22Rv1 (cell line): ENCODE measurements around the gene AGER.

Experiments
- ZFX ChIP-seq: fragments of 450-650 bp; IDR thresholded peaks from 2 replicates; pipeline ENCODE4 v1.6.1; 2017; ENCODE audit warnings: antibody characterized with exemption, borderline replicate concordance
- TF ChIP-seq, protein P1 (sequence below): fragments of 450-650 bp; IDR thresholded peaks from 2 replicates; pipeline ENCODE4 v1.5.1; 2017; ENCODE audit warnings: mild to moderate bottlenecking

DNA sequence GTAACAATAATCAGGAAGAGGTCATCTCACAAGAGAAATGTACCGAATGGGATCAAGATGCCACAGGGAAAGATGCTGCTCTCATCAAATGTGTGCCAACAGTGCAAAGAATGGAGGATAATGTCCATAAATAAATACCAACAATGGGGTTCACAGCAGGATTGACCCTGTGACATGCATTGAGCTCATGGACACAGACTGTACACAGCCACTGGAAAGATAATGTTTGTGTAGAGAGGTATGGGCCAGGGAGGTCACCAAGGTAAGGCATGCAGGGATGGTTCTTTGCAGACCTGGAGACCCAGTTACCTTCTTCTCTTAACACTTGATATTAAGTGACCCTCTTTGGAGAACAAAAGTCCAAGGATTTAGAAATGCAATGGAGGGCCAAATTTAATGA lies 9.6 kb downstream of the AGER start:
- TF ChIP-seq, protein P1, sequence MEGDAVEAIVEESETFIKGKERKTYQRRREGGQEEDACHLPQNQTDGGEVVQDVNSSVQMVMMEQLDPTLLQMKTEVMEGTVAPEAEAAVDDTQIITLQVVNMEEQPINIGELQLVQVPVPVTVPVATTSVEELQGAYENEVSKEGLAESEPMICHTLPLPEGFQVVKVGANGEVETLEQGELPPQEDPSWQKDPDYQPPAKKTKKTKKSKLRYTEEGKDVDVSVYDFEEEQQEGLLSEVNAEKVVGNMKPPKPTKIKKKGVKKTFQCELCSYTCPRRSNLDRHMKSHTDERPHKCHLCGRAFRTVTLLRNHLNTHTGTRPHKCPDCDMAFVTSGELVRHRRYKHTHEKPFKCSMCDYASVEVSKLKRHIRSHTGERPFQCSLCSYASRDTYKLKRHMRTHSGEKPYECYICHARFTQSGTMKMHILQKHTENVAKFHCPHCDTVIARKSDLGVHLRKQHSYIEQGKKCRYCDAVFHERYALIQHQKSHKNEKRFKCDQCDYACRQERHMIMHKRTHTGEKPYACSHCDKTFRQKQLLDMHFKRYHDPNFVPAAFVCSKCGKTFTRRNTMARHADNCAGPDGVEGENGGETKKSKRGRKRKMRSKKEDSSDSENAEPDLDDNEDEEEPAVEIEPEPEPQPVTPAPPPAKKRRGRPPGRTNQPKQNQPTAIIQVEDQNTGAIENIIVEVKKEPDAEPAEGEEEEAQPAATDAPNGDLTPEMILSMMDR, result no peak
- TF ChIP-seq ZFX, result no peak
